NCI-H2196 (cell line): Measurements from ENCODE around the gene SLC7A4.
"Not testable (repeated sequence)": the region's sequence is repeated elsewhere in the genome, so short reads cannot be mapped to it uniquely, and the experiment has no call there.

Experiments
- DNase-seq: peaks from one replicate; lab custom pipeline; 2025; ENCODE audit not compliant: unreplicated experiment; lab: John Stamatoyannopoulos, UW

The SLC7A4 gene

DNA sequence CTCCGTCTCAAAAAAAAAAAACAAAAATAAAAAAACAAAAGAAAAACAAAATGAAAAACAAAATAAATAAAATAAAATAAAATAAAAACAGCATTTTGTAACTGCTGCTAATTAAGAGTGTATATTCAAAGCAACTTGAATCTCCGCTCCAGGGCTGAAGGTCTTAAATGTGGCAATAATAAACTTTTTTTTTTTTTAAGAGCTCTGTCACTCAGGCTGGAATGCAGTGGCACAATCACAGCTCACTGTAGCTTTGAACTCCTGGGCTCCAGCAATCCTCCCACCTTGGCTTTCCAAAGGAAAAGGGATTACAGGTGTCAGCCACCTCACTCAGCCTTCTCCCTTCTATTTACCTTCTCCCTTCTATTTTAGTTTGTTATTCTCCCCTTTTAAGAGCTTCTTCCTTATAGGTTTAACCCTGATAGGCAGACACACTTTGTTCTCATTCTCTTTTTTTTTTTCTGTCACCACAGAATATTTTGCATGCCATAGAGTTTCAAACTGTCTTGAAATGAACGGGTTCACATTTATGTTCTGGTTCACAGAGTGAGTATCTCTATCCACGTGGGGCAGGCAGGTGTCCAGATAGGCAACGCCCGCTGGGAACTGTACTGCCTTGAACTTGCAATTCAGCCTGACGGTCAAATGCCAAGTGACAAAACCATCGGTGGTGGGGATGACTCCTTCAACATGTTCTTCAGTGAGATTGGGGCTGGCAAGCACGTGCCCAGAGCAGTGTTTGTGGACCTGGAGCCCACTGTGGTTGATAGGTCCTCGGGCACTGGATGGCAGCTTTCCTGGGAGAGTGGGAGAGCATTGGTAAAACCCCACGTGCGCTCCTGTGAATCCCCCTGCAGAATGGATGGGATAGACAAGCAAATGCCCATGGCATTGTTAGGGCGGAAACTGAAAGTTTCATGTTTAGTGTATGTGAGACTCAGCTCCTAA lies 32.8 kb upstream of the SLC7A4 start:
- no peak for DNase-seq

DNA sequence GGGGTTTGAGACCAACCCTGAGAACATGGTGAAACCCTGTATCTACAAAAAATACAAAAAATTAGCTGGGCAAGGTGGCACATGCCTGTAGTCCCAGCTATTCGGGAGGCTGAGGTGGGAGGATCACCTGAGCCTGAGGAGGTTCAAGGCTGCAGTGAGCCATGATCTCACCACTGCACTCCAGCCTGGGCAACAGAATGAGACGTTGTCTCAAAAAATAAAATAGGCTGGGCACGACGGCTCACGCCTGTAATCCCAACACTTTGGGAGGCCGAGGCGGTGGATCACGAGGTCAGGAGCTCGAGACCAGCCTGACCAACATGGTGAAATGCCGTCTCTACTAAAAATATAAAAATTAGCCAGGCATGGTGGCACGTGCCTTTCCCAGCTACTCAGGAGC lies 32.1 kb upstream of the SLC7A4 start:
- not testable (repeated sequence) for DNase-seq

DNA sequence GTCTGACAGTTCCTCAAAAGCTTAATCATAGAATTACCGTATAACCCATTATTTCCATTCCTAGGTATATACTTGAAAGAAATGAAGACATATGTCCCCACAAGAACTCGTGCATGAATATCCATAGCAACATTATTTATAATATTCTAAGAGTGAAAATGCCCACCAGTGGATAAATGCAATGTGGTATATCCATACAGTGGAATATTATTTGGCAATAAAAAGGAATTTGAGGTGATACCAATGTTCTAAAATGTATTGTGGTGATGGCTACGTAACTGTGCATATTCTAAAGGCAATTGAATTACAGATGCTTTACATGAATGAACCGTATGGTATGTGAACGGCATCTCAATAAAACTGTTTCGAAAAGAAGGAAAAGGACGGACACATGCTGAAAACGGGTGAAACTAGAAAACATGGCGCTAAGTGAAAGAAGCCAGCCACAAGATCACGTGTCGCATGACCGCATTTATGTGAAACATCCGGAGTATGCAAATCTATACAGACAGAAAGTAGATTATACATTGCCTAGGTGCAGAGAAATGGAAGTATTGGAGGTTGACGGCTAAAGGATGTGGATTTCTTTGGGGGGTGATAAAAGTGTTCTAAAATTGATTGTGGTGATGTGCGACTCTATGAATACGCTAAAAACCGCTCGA lies 29.4 kb upstream of the SLC7A4 start:
- DNase-seq = not testable (repeated sequence)

- DNase-seq = not testable (repeated sequence)
Measured at GRCh38 chr22:21060363-21060762, 28.0 kb upstream of the SLC7A4 start.

DNA sequence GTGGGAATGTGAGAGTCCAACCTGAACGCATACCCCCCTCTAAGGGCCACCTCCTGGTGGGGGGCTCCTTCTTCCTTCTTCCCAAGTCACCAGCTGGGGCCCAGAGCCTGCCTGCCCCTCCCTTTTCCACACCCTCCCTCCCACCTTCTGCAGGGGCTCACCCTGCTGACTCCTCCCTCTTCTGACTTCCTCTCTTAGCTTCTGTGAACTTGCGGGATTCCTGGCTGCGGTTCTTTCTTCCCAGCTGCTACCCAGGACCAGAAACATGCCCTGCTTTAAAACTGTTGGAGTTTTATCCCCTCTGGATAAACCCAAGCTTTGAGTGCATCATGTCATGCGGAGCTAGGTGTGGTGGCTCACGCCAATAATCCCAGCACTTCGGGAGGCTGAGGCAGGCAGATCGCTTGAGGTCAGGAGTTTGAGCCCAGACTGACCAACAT lies 23.5 kb upstream of the SLC7A4 start:
- no peak for DNase-seq

- DNase-seq = no peak
Measured at GRCh38 chr22:21055564-21055834, 23.1 kb upstream of the SLC7A4 start.

- DNase-seq = no peak
Measured at GRCh38 chr22:21054714-21055563, 22.6 kb upstream of the SLC7A4 start.

GRCh38 chr22:21054046-21054713 lies 21.8 kb upstream of the SLC7A4 start:
- DNase-seq = no peak

- no peak for DNase-seq
Measured at GRCh38 chr22:21052715-21053459, 20.5 kb upstream of the SLC7A4 start.

GRCh38 chr22:21051831-21052400 lies 19.6 kb upstream of the SLC7A4 start:
- no peak for DNase-seq

GRCh38 chr22:21051145-21051830 lies 18.9 kb upstream of the SLC7A4 start:
- DNase-seq = no peak

GRCh38 chr22:21048965-21049364 lies 16.6 kb upstream of the SLC7A4 start:
- not testable (repeated sequence) for DNase-seq

DNA sequence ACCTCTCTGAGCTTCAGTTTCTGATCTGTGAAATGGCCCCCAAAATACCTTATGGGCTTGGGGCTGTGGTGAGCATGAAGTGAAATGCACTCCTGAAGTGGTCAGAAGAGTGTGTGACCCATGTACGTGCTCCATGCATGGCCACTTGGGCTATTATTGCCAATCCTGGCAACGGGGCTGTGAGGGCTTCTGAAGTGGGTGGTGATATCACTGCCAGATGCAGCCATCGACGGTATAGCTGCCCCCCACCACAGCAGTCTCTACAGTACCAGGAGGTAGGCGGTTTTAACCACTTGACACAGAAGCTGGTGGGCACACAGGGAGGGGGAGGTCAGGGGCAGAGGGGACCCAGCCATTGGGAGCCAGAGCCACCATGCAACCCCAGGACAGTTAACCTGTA lies 16.1 kb upstream of the SLC7A4 start:
- DNase-seq = not testable (repeated sequence)

DNA sequence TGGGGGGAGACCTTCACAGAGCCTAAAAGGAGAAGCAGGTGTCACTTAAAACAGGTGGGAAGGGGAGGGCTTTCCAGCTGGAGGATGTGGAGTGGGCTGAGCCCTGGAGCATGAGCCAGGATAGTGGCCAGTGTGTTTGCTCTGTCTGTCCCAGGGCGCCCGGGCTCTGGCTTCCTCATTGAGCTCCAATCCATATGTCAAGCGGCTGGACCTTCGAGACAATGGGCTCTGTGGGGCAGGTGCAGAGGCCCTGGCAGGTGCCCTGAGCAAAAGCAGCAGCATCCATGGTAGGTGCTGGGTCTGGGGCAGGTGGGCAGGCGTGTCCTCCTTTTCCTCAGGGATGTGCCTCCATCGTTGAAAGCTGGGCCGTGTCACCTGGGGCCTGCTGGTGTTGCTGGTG lies 15.4 kb upstream of the SLC7A4 start:
- DNase-seq = peak; percentile 32

DNA sequence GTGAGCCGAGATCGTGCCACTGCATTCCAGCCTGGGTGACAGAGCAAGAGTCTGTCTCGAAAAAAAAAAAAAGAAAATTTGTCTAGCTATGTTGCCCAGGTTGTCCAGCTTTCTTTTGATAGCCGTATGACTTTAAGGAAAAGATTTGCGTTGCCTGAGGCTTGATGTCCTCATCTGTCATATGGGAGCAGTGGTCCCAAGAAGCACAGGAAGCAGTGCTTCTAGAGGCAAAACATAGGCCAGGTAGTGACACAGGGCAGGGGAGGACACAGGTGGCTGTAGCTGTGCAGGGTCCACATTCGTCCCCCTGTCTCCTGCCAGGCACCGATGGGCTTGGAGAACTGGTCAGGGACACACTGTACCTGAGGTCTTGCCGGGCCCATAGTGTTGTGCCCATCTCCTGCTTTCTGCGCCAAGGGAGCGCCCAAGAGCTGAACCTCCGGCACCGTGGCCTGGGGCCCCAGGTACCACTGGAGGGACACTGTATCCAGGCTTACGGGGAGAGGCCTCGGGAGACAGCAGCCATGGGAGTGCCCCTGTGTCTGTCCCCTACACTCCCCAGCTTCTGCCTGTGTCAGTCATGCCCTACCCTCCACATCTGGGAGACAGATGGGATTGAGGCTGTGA lies 14.8 kb upstream of the SLC7A4 start:
- DNase-seq = no peak

- peak; percentile 81 for DNase-seq
Measured at GRCh38 chr22:21045585-21046294, 13.4 kb upstream of the SLC7A4 start, which contains the start of gene LRRC74B. Gene LRRC74B, plus strand, starts transcription at chr22:21045946. Its CDS starts 41 bp downstream, at chr22:21045987.

DNA sequence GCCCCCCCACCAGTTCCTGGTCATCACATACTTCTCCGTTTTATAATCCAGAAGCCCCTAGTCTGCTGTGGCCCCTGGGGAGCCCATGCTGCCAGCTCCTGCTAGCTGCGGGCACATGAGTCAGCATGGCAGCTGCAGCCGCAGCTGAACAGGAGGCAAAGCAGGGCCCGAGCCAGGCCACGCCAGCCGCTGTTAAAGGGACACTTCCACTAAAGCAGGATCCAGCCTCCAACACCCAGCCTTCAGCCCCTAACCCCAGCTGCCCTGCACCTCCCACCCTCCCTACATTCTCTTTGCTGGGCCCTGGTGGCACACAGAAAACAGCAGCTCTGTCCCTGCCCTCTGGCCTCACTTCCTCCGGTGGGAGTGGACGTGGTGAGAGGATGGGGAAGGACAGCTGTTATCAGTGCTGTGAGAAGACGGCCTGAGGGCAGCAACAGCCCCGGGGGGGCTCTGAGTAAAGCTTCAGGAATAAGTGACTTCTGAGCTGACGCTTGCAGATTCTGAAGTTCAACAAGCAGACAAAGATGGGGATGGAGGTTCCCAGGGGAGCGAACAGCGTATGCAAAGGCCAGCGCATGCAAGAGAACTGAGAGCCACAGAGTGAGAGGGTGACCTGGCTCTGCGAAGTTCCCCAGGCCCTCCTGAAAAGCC lies 12.7 kb upstream of the SLC7A4 start:
- peak; percentile 32 for DNase-seq
